Measurements from ENCODE around the gene PAX4.
"Not testable (repeated sequence)": the region's sequence is repeated elsewhere in the genome, so short reads cannot be mapped to it uniquely, and the experiment has no call there.

The PAX4 gene

DNA sequence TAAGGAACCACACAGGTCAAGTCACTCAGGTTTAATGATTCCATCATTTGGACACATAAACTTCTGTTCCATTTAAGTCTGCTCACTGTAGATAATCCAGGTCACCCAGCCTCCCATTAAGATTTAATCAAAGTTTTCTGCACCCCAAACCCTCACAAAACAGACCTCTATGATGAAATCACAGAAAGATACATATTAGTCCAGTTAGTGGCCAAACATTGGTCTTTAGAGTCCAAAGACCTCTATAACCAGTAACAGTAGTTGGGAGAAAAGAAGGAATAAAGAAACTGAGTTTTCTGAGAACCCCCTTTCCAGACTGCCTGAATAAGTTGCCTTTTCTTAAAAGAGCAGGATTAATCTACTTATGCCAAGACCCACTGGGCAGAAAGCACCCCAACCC lies 37.3 kb downstream of the PAX4 start:
- peaks cover 32% of the 10 kb centered on the region for H3K36me3 ChIP-seq (ENCODE audit: insufficient read depth, low read depth, low read length)
- H3K4me1 ChIP-seq (ENCODE audit: insufficient read depth, low read length) = peaks cover 9% of the 10 kb centered on the region; the same call in 1 of the 2 replicates
- H3K27me3 ChIP-seq (ENCODE audit: insufficient read depth, low read length) = peaks cover under 1% of the 10 kb centered on the region; the same call in 1 of the 2 replicates
- no peaks in the 10 kb centered on the region for H3K9me3 ChIP-seq (ENCODE audit: insufficient read depth, low read depth, low read length)
- no peak overlapping the region for H3K27ac ChIP-seq (ENCODE audit: low read length)
- H3K9ac ChIP-seq (ENCODE audit: low read depth, low read length) = no peak overlapping the region
- no peak overlapping the region for H3K4me3 ChIP-seq (ENCODE audit: low read length)

DNA sequence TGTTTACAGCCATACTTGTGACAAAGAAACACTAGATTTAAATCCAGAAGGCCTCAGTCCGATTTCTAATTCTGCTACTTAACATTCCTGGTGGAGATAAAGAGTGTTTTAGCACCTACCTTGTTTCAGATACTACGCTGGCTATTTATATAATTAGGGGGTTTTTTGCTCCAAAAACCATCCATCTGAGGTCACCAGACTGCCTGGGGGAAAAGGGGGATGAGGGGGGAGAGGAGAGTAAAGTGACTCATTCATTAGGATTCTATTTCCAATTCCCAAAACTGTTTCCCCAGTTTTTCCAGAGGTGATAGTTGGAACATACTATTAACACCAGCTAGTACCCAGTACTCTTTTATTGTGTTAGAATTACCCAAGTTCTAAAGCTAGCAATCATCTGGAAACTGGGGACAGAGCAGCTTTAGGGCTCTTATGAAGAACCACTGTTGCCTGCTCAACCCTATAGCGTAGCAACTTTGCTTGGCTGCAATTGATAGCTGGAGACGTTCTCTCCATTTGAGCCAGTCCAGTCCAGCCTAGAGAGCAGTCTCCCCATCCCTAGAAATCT lies 39.1 kb downstream of the PAX4 start:
- Histone ChIP-seq H3K36me3 (ENCODE audit: insufficient read depth, low read depth, low read length) (peaks cover 32% of the 10 kb centered on the region), H3K9ac (ENCODE audit: low read depth, low read length) (no peak overlapping the region), H3K4me1 (ENCODE audit: insufficient read depth, low read length) (no peaks in the 10 kb centered on the region; the same call in 1 of the 2 replicates), H3K27ac (ENCODE audit: low read length) (no peak overlapping the region), H3K27me3 (ENCODE audit: insufficient read depth, low read length) (no peaks in the 10 kb centered on the region), H3K9me3 (ENCODE audit: insufficient read depth, low read depth, low read length) (no peaks in the 10 kb centered on the region), H3K4me3 (ENCODE audit: low read length) (no peak overlapping the region)

DNA sequence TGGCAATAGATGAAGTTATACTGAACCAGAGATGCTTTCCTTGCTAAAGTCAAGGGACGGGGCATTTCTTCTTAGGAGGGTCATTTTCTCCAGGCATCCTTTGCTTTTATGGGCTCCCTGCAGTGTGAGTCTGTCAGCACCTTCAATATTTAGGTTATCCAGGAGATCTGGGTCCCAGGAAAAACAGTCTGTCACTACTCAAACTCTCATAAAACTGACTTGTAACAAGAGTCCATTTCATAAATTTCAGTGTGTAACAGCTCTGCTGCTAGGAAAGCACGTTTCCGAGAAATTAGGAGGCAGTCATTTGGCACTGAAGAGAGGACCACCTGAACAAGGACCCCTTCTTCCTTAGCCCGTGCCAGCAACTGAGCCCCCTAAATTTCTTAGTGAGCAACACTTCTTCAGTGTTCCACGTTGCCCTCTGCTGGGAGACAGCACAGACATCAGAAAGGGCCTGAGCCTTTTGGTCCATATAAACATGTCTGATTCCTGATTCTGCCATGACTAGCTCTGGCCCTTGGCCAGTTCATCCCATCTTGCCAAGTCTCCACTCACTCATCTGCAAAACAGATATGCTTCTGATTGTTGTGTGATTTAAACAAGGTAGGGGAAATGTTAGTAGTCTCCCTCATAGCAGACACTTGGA lies 39.8 kb downstream of the PAX4 start:
- H3K4me3 ChIP-seq (ENCODE audit: low read length) = no peak overlapping the region
- peaks cover 29% of the 10 kb centered on the region for H3K36me3 ChIP-seq (ENCODE audit: insufficient read depth, low read depth, low read length)
- H3K27ac ChIP-seq (ENCODE audit: low read length) = no peak overlapping the region
- no peak overlapping the region for H3K9ac ChIP-seq (ENCODE audit: low read depth, low read length)
- no peaks in the 10 kb centered on the region for H3K9me3 ChIP-seq (ENCODE audit: insufficient read depth, low read depth, low read length)
- no peaks in the 10 kb centered on the region for H3K27me3 ChIP-seq (ENCODE audit: insufficient read depth, low read length)
- H3K4me1 ChIP-seq (ENCODE audit: insufficient read depth, low read length) = no peaks in the 10 kb centered on the region; the same call in 1 of the 2 replicates

DNA sequence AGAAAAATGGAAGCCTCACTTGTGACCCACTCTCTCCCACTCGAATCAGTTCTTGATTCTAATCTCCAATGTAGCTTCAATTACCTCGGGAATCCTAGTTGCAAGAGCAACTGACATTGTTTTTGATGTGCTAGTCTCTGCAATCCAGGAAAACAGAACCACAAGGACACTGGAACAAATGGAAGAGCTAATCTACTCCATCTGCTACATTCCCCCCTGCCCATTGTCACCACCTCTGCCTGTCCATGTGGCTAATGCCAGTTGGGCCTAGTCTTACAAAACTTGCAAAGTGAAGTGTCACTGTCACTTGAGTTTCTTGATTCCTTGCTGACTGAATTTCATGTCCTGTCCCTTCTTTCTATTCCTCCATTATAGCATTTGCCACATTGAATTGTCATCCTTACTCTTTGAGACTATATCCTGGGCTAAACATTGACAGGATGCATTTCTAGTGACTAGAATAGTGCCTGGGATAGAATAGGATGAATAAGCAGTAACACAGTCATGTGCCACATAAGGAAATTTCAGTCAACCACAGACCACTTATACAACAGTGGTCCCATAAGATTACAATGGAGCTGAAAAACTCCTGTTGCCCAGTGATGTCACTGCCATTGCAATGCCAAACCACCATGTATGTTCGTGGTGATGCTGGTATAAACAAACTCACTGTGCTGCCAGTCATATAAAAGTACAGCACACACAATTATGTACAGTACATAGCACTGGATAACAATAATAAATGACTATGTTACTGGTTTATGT lies 46.0 kb downstream of the PAX4 start:
- Histone ChIP-seq H3K9me3 (ENCODE audit: insufficient read depth, low read depth, low read length) (no peaks in the 10 kb centered on the region), H3K4me3 (ENCODE audit: low read length) (no peak overlapping the region), H3K27ac (ENCODE audit: low read length) (no peak overlapping the region), H3K36me3 (ENCODE audit: insufficient read depth, low read depth, low read length) (no peaks in the 10 kb centered on the region), H3K4me1 (ENCODE audit: insufficient read depth, low read length) (no peaks in the 10 kb centered on the region), H3K9ac (ENCODE audit: low read depth, low read length) (no peak overlapping the region), H3K27me3 (ENCODE audit: insufficient read depth, low read length) (no peaks in the 10 kb centered on the region)

DNA sequence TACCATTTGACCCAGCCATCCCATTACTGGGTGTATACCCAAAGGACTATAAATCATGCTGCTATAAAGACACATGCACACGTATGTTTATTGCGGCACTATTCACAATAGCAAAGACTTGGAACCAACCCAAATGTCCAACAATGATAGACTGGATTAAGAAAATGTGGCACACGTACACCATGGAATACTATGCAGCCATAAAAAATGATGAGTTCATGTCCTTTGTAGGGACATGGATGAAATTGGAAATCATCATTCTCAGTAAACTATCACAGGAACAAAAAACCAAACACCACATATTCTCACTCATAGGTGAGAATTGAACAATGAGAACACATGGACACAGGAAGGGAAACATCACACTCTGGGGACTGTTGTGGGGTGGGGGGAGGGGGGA lies 49.9 kb downstream of the PAX4 start:
- not testable (repeated sequence) for H3K36me3 ChIP-seq (ENCODE audit: insufficient read depth, low read depth, low read length); H3K4me1 ChIP-seq (ENCODE audit: insufficient read depth, low read length); H3K9me3 ChIP-seq (ENCODE audit: insufficient read depth, low read depth, low read length); H3K27ac ChIP-seq (ENCODE audit: low read length); H3K27me3 ChIP-seq (ENCODE audit: insufficient read depth, low read length); H3K4me3 ChIP-seq (ENCODE audit: low read length); H3K9ac ChIP-seq (ENCODE audit: low read depth, low read length)

DNA sequence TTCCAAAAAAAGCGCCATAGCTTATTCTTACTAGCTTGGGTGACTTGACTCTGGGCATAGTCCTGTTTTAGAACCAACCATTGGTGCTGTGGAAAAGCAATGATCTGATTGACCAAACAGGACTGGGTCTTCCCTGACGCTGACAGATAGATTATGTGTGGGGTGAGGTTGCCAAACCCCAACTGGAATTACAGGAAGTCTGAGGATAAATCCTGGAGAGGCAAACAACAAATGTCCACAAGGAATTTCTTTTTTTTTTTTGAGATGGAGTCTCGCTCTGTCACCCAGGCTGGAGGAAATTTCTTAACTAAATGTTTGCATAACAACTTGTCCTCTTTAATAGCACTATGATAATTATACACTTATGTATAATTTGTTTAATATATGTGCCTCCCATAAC lies 51.7 kb downstream of the PAX4 start:
- Histone ChIP-seq H3K4me1 (ENCODE audit: insufficient read depth, low read length) (no peaks in the 10 kb centered on the region), H3K9me3 (ENCODE audit: insufficient read depth, low read depth, low read length) (peaks cover 3% of the 10 kb centered on the region; the same call in 1 of the 2 replicates), H3K27ac (ENCODE audit: low read length) (no peak overlapping the region), H3K9ac (ENCODE audit: low read depth, low read length) (no peak overlapping the region), H3K36me3 (ENCODE audit: insufficient read depth, low read depth, low read length) (no peaks in the 10 kb centered on the region), H3K27me3 (ENCODE audit: insufficient read depth, low read length) (no peaks in the 10 kb centered on the region), H3K4me3 (ENCODE audit: low read length) (no peak overlapping the region)

All from iPS-20b (cell line).